NOMO-1 treated with DMSO at 0.1 percent for 48 hours (cell line): ENCODE data around the gene SMYD3.

ENCODE experiments used
- DNase-seq: peaks from one replicate; lab custom pipeline; 2025; ENCODE audit not compliant: unreplicated experiment; lab: John Stamatoyannopoulos, UW

The SMYD3 gene

DNA sequence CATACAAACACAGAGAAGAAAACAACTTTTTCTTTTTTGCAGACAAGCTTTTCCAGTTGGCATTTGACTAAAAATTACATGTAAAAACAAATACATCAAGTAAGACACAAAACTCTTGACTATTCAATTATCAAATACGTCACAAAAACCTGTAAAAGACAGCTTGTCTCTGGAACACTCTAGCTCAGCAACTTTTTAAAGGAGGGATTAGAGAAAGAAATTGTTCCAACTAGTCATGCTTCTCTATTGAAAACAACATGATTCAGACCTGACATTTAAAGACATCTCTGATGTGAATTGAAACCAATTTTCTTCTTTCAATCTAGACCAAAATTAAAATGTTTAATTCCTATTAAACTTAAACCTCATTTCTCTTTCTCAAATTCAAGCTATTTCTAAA lies 30.3 kb downstream of the SMYD3 start:
- no peak for DNase-seq

GRCh38 chr1:246471688-246472087 lies 35.4 kb downstream of the SMYD3 start:
- no peak for DNase-seq

DNA sequence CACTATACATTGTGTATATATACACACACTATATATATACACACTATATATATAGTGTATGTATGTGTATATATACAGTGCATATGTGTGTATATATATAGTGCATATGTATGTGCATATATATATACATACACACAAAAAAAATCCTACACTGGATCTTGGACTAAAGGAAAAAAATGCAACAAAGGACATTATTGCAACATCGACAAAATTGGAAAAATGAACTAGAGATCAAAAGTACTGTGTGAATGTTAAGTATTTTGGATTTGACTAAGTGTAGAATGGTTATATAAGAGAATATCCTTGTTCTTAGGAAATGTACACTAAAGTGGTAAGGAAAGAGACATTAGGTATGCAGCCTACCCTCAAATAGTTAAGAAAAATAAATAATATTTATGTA lies 36.5 kb downstream of the SMYD3 start:
- DNase-seq: no peak

DNA sequence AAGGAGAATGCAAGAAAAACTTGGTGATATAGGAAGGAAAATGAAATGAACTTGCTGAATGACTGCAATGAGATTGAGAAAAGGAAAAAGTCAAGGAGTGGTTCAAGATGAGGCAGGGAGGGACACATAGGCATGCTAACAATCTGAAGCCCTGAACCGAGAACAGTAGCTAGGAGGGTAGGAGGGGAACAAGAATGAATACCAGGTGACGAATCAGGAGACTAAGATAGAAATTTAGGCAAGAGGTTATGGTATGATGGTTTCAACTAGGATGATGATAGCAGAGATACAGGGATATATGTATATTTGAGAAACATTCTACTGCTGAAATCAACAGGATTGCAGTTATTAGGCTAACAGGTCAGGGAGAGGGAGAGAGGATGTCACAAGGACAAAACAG lies 44.1 kb downstream of the SMYD3 start:
- no peak for DNase-seq

DNA sequence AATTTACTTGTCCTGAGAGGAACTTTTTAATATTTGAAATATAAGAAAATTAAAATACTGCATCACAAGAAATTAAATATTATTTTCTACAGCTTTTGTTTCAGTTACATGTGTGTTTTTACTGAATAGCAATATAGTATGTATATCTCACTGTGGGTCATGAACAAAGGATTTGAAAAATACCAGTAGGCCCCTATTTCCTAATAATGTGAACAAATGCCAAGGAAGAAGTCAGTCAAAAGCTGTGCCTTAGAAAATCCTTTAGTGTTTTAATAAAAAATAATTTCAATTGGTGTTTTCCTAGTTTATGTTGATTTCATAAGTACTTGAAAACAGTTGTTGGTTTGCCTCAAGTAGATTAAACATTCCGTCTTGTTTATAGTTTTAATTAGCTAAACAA lies 46.7 kb downstream of the SMYD3 start:
- DNase-seq: no peak

GRCh38 chr1:246459221-246459620 lies 47.9 kb downstream of the SMYD3 start:
- no peak for DNase-seq

DNA sequence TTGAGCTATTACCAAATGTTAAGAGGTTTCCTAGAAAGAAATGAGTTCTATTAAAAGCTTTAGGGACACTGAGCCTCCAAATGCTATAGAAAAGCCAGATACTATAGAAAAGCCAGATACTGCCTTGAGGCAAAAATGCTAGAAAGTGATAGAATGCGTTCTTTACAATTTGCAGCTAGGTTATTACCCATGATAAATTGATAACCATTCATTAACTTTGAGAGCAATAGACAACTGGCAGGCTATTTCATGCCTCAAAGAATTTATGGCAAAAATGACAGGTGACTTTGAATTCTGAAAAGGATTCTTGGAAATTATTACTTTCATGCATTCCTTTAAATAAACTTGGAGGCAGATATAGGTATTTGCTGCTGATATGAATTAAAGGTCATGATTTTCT lies 51.6 kb downstream of the SMYD3 start:
- no peak for DNase-seq

GRCh38 chr1:246454655-246455054 lies 52.4 kb downstream of the SMYD3 start:
- no peak for DNase-seq

DNA sequence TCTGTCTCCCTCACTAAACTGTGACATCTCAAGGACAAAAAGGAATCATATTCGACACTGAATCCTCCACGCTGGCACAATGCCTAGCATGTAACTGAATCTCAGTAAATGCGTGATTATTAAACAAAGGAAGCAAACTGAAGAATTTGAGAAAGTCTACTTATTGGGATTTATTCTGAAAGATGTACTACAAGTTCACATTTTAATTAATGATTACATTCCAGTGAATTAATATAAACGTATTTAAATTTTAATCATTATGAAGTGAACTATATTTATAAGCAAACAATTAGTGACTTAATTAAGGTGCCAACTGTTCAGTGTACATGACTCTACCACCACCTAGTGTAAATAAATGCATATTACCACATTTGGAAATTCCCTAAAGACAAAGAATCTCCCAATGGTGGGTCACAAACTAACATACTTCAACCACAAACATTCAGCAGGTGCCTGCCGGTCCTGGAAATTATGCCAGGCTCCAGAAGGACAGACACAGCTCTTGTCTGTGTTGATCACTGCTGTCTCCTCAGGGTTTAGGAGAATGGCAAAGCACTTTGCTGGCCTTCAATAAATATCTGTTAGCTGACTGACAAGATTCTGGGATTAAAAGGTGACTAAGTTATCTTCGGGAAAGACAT lies 56.3 kb downstream of the SMYD3 start:
- DNase-seq: peak; percentile 45

DNA sequence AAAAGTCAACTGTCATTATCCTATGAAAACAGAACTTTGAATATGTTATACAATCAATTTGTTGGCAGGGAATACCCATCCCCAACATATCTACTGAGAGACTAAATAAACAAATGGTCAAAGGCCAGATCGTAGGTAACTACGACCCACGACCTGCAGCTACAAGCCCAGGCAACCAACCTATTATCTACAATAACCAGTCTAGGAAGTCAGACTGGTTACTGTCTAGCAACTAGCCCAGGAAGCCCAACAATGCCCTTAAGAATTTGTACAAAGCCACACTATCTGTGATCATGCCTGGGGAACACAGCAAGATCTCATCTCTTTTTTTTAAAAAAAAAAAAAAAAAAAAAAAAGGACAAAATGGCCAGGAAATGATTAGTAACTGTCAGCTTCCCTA lies 58.7 kb downstream of the SMYD3 start:
- no peak for DNase-seq

GRCh38 chr1:246447501-246447900 lies 59.6 kb downstream of the SMYD3 start:
- no peak for DNase-seq

DNA sequence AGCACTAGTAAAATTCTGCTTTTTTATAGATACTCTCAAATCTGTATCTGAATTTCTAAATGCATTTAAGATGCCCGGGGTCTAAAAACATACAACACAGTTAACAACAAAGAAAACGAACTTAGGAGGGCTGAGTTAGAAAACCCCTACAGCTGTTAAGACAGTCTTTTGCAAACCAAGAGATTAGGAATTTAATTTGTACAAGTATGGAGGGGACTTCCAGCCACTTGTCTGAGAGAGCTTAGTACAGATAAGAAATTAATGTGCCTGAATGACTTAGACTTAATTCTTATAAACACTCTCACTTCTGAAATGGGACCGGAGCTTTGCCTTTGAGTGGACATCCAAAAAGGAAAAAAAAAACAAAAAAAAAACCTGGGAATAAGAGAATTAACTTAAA lies 61.6 kb downstream of the SMYD3 start:
- DNase-seq: no peak

- no peak for DNase-seq
These were observed 62.5 kb downstream of the SMYD3 start for GRCh38 chr1:246444617-246445016.

- no peak for DNase-seq
These were observed 69.1 kb downstream of the SMYD3 start for GRCh38 chr1:246437961-246438360.

DNA sequence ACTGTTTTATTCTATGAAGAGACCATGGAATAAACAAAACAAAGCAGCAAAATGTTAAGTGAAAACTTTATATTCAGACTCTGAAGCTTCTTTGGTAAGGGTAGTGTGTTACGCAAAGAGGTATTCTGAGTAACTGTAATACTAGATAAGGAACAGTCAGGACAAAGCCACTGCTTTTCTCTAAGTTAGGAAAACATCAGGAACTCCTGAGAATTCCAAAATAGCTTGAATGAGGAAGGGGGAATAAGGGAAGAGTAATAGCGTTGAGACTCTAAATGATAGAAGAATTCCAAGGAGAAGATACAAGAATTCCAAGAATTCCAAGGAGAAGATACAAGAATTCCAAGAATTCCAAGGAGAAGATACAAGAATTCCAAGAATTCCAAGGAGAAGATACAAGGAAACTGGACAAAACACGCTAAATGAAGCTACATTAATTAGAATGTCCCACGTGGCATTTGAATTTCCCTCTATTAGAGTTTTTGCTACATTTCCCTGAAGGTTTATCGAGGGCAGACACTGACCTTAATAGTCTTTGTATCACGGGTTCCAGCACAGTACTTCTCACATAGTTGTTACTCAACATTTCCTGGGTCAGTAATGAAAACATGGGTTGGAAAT lies 71.5 kb downstream of the SMYD3 start:
- DNase-seq: no peak

DNA sequence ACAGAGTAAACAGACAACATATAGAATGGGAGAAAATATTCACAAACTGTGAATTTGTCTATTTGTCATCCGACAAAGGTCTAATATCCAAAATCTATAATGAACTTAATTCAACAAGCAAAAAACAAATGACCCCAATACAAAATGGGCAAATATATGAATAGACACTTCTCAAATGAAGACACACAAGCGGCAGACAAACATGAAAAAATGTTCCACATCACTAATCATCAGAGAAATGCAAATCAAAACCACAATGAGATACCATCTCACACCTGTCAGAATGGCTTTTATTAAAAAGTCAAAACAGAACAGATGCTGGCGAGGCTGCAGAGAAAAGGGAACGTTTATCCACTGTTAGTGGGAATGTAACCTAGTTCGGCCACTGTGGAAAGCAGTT lies 72.7 kb downstream of the SMYD3 start:
- DNase-seq: no peak

DNA sequence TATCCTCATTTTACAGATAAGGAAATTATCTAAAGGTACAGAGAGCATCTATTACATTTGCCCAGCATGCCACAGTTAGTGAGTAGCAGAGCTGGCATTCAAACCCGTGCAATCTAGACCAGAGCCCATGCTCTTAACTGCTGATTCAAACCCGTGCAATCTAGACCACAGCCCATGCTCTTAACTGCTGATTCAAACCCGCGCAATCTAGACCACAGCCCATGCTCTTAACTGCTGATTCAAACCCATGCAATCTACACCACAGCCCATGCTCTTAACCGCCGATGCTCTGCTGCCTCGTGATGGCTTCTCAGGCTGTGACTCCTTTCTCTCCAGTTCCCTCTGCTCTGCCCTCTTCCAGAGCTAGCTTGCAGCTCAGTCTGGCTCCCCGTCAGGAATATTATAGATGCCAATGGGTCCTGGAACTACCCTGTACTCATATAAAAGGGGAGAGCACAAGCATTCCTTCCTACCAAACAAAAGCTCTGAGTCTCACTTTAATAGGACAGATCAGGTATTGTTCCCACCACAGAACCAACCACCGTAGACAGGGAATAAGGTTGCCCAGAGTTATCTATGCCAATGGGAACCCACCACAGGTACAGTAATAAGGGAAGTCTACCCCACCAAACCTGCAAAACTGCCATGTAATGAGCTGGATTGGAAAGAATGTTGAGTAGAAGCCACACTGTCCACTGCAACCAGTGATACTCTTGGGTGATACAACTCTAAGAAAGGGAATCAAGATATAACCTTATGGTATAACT lies 78.4 kb downstream of the SMYD3 start:
- DNase-seq: no peak

GRCh38 chr1:246427611-246428010 lies 79.5 kb downstream of the SMYD3 start:
- DNase-seq: no peak

- DNase-seq: no peak
These were observed 81.2 kb downstream of the SMYD3 start for GRCh38 chr1:246425895-246426294.

GRCh38 chr1:246425139-246425794 lies 81.8 kb downstream of the SMYD3 start:
- DNase-seq: no peak

- no peak for DNase-seq
These were observed 86.8 kb downstream of the SMYD3 start for GRCh38 chr1:246420300-246420699.
